OCI-LY1 (cell line): ENCODE measurements around the gene AMBRA1.

Experiments used
- CTCF ChIP-seq: fragments of 200-600 bp; sonication (generic), shearing (Covaris generic); IDR thresholded peaks from 2 replicates; pipeline ENCODE4 v1.5.1; 2017; ENCODE audit warnings: mild to moderate bottlenecking, antibody characterized with exemption, low read length, moderate library complexity, mixed read lengths
- EZH2 ChIP-seq: fragments of 200-600 bp; sonication (generic), shearing (Covaris generic); IDR thresholded peaks from 2 replicates; pipeline ENCODE4 v1.8.0; 2017; ENCODE audit warnings: borderline replicate concordance, mixed run types, mild to moderate bottlenecking, antibody characterized with exemption, low read length, moderate library complexity, mixed read lengths

DNA sequence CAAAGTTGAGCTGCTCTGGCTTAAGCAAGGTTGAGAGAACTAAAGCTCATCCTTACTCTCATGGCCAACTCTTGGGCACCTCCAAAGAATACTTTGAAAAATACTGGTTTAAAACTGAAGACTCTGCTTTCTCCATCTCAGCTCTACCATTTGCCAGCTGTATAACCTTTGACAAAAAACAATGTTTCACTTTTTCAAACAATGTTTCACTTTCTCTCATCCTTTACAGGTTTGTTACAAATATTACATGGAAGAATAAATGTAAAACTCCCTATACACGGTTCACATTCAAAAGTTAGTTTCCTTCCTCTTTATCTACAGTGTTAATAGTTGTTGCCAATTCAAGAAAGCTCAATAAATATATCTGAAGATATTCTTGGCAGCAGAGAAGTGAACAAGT lies 19.2 kb downstream of the AMBRA1 start:
- no peak for TF ChIP-seq CTCF
- TF ChIP-seq EZH2, result no peak
